ENCODE data around the gene COL17A1.

DNA sequence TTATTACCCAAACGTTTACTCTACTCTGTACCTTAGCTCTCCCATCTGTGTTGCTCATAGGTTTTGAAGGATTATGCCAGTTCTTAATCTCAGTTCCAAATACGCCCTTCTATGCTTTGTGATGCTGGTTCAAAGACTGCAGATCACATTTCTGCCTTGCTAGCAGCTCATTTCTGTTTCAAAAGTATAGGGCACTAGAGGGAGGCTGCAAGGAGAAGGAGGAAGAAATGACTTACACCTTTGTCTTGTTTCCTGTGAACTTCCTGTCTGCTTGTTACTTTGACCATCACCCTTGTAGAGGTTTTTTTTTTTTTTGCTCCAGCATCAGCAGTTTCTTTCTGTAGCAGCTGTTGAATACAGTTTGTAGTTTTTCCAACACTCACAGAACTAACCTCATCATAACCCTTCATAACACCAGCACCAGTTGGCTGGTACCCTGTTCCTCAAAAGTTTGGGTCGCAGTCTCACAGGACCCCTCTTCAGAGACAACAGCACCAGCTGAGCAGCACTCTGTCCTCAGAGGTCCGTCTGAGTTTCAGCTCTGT lies 102.2 kb downstream of the COL17A1 start:
- TF ChIP-seq, protein P1, sequence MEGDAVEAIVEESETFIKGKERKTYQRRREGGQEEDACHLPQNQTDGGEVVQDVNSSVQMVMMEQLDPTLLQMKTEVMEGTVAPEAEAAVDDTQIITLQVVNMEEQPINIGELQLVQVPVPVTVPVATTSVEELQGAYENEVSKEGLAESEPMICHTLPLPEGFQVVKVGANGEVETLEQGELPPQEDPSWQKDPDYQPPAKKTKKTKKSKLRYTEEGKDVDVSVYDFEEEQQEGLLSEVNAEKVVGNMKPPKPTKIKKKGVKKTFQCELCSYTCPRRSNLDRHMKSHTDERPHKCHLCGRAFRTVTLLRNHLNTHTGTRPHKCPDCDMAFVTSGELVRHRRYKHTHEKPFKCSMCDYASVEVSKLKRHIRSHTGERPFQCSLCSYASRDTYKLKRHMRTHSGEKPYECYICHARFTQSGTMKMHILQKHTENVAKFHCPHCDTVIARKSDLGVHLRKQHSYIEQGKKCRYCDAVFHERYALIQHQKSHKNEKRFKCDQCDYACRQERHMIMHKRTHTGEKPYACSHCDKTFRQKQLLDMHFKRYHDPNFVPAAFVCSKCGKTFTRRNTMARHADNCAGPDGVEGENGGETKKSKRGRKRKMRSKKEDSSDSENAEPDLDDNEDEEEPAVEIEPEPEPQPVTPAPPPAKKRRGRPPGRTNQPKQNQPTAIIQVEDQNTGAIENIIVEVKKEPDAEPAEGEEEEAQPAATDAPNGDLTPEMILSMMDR (IDR thresholded peaks at IDR 0.05): no peak
- TF ChIP-seq POLR2A (IDR thresholded peaks at IDR 0.05): no peak

All from uterus (tissue), 2 donors.